T-helper 9 cell (primary cell): Measurements from ENCODE around the gene UFSP2.
"Not testable (repeated sequence)": the region's sequence is repeated elsewhere in the genome, so short reads cannot be mapped to it uniquely, and the experiment has no call there.

Source experiments
- DNase-seq: peaks from one replicate; pipeline ENCODE4 v3.0.0-alpha.2; 2020

The UFSP2 gene

GRCh38 chr4:185383451-185383850, 42.3 kb downstream of the UFSP2 start:
- no peak for DNase-seq

DNA sequence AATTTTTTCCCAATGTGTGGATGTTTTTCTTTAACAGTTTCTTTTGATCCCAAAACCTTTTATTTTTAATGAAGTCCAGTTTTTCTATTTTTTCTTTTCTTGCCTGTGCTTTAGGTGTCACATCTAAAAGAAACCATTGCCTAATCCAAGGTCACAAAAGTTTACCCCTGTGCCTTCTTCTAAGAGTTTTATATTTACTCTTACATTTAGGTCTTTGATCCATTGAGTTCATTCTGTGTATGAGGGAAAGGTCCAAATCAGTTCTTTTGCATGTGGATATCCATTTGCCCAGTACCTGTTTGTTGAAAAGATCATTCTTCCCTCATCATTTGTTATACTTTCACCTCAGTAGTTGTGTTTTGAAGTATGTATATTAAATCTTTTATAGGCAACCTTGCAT, 43.0 kb downstream of the UFSP2 start:
- DNase-seq = no peak

DNA sequence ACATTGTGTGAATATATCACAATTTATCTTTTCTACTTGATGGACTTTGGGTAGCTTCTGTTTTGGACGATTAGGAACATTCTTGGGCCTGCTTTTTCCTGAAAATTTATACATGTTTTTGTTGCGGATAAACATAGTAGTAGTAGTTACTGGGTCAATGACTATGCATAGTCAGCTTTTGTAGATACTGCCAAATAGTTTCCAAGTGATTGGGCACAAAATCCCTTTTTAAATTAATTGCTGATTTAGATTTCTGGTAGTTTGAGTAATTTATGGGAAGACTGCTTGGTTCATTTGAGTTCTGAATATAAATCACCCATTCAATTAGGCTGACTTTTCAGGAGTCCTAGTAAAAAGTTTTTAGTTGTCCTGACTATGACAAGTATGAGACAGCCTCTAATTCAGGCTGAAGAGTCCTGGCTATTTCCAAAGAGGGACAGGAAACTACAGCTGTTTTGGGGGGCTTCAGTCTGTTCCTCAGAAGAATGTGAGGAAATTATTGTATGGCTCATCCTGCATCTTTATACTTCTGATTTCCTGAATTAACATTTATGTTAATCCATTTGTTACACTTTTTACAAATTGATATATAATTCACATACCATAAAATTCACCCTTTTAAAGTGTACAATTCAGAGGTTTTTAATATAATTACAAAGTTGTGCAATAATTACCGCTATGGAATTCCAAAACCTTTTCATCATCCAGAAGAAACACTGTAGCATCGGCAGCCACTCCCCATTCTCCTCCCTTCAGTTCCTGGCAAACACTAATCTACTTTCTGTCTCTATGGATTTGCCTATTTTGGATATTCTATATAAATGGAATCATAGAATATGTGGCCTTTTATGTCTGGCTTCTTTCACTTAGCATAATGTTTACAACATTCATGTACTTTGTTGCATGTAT, 44.2 kb downstream of the UFSP2 start:
- no peak for DNase-seq

GRCh38 chr4:185380320-185380719, 45.4 kb downstream of the UFSP2 start:
- no peak for DNase-seq

DNA sequence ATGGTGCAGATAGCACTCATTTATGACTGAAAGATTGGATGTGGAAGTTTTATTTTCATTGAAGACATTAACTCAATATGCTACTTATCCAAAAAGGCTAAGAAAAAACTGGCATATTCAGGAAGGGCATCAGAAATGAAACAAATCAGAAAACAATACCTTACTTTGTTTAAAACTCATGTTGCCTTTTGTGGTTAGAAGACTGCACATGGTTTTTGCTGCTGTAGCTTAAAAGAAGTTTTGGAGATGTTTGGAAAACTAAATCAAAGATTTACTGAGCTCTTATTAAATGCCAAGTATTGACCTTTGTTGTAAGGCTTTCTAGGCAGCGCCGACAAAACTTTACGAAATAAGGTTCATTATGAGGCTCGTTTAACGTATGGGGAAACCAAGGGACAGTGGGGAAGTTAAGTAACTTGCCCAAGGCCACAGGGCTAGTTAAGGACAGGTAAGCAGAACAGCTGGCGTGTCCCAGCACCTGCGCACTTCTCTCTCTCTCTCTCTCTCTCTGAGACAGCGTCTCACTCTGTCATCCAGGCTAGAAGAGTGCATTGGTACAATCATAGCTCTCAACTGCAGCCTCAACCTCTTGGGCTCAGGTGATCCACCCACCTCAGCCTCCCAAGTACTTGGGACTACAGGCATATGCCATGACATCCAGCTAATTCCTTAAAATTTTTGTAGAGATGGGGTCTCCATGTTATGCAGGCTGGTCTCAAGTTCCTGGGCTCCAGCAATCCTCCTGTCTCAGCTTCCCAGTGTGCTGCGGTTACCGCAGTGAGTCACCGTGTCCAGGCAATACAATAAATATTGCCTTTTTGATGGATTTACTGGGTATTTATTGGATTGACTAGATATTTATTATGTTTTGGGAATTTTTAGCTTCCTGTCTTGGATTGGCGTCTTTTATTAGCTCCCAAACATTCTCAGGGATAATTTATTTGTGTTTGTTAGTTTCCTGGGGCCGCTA, 46.2 kb downstream of the UFSP2 start:
- DNase-seq = no peak

DNA sequence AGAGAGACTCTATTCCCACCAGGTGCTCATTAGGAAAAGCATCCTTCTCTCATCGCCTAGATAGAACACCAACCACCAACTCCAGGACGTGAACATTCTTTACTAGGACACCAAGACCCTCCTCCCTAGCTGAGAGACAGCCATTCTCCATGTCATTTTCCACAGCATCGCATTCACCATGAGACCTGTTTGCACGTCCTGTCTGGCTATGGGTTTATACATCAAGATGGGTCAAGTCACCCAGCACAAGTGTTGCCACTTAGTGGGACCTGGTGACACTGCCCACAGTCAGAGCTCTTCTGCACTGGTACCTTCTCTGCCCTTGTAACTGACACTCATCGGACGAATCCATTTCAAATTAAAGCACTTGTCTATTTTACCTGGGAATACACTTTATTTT, 47.5 kb downstream of the UFSP2 start:
- DNase-seq = no peak

- no peak for DNase-seq
Measured at GRCh38 chr4:185374573-185374972, 51.2 kb downstream of the UFSP2 start.

- no peak for DNase-seq
Measured at GRCh38 chr4:185374027-185374426, 51.7 kb downstream of the UFSP2 start.

DNA sequence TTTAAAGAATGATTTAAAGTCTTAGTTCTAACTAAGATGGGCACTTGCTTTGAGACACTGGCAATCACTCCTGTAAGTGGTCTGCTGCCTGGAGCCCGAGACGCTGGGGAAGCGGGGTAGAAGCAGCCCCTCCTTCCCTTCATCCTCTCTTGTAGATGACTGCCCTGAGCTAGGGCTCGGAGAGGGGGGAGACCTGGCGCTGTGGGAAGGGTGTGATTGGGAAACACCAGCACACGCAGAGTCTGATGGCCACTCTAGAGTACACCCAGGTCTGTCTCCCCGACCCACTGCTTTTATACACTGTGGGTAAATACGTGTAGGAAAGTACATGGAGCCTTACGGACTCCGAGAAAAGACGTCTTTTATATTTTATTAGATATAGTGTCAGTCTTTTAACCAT, 54.1 kb downstream of the UFSP2 start:
- DNase-seq = no peak

GRCh38 chr4:185370268-185370949, 55.4 kb downstream of the UFSP2 start:
- DNase-seq = no peak

DNA sequence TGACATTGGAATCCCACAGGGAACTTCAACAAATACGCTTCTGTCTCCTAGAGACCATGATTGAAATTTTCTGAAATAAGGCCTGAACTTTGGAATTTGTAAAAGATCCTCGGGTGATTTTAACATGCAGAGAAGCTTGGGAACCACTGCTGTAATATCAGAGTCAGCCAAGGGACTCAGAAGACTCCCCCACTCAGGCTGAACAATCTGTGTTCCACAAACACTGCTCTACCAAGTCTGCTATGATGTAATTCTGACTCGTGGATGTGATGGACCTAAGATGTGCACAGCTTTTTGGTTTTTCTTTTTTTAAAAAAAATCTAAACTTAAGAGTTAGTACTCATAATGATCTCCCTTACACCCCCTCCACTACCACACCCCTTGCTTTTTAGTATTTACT, 56.0 kb downstream of the UFSP2 start:
- DNase-seq = no peak

DNA sequence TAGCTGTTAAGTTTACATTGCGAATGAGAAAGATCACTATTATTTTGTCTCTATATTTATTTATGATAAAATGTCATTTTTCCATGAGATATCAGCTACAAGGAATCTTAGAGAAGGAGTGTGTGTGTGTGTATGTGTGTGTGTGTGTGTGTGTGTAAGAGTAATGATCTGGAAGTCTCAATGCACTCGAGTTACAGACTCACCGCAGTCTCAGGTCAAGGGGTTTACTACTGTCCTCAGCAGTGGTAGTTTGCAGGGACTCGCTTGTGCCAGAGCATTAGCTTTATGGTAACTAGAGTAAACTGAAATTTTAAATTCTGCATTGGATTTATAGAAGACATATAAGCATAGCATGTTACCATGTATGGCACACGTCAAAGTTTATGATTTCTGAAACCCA, 60.9 kb downstream of the UFSP2 start:
- DNase-seq = no peak

GRCh38 chr4:185363251-185363650, 62.5 kb downstream of the UFSP2 start:
- DNase-seq = no peak

DNA sequence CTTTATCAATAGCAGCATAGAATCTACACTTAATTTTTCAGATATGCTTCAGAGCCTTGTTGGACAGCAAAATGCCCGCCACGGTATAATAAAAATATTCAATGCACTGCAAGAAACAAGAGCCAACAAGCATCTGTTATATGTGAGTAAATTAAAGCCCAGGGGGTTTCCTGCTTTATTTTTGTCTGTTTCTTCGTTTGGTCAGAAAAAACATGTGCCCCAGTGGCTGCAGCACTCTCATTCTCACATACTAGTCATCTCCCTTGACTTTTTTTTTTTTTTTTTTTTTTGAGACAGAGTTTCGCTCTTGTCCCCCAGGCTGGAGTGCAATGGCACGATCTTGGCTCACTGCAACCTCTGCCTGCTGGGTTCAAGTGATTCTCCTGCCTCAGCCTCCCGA, 63.2 kb downstream of the UFSP2 start:
- not testable (repeated sequence) for DNase-seq

GRCh38 chr4:185361872-185362271, 63.9 kb downstream of the UFSP2 start:
- DNase-seq = no peak

- DNase-seq = no peak
Measured at GRCh38 chr4:185359767-185360446, 65.9 kb downstream of the UFSP2 start.

GRCh38 chr4:185358959-185359358, 66.8 kb downstream of the UFSP2 start:
- DNase-seq = no peak

DNA sequence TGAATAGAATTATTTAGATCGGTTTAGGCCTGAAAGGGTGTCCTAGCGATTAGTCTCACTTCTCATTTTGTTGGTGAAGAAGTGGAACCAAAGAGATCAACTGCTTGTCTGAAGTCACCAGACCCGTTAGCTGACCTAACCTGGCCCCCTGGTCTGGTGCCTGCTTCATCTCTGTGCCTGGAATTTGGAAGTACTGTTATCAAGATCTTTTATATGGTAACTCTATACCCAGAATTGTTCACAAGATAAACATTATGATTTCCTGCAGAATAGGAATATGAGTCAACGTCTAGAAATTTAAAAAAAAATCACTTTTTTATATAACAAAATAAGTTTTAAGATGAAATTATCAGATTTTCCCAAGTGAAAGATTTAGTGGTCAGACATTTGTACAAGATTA, 67.2 kb downstream of the UFSP2 start:
- no peak for DNase-seq

DNA sequence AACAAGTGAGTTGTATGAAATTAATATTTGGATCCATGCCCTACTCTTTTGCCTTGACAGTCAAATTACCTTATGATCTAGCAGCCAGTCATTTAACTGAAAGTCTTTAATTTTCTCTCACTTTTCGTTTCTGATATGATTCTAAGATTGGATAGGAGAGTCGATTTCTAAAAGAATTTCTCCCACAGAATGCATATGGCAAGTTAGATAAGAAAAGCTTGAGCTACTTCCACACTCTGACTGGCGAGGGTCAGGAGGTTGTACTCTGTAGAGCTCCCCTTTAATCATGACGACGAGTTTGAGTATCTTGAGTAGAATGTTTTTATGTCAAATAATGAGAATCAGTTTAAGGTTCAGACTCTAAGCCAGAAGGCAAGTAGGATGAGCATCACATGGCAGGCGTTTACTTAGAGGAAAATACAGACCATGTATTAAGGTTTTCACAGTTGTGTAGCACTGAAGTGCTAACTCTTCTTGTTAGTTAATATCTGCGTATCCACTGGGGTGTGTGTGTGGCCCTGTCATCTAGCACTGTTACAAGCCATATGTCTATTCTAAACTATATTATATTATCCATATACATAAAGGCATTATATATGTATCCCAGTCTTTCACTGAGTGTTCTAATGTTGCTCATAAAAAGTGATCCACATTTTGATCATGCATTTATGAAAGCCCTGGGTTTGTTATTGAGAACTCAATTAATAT, 67.9 kb downstream of the UFSP2 start:
- DNase-seq = no peak

DNA sequence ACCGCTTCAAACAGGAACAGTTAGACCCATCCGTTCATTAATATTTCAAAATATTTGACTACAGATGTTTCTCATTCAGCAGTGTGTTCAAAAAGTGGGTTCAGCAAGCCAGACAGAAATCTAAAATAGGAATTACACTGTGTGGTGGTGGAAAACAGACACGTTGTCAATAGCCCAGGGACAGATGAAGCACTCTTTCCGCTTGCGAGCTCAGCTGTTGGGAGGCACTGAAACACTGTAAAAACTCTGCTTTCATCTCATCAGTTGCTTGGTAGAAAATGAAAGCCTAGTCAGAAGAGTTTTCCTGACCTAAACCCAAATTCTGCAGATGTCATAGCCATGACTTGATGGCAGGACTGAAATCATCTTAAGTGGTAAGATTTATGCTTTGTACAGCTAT, 68.6 kb downstream of the UFSP2 start:
- DNase-seq = no peak

DNA sequence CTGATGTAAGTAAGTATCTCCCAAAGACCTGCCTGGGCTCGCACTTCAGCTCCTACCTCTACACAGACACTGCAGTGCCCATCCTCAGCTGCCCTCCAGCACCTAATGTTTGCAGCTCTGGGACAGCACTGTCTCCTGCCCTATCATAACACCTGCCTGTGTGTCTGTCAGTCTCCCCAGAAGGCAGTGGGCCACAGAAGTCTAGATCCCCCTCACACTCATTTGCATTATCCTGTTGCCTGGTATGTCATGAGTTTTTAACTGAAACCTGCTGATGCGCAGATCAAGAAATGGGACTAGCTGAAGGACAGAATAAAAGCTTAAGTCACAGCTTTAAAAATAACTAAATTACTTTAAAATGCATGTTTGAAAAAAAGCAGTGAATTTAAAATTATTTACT, 73.0 kb downstream of the UFSP2 start:
- DNase-seq = no peak

DNA sequence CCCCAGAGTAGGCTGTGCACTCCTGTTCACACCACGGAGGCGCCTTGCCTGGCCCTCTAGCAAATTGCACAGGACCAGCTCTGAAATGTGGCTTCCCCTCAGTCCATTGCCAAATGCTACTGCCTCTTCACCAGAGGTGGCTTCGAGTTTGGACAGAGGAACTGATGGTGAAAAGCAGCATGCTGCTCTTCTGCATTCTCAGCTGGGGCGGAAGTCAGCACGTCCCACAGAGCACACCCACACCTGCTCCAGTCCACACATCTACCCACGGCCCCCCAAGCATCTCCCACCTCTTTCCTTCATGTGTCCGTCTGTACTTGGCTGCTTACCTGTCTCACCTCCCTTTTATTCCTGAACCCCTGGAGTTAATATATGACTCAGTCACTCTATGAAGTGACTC, 73.6 kb downstream of the UFSP2 start:
- no peak for DNase-seq
